Activated T-helper 9 cell treated with anti-CD3 and anti-CD28 coated beads, Interleukin-2, amount 50 U/mL, for 16 hours (primary cell): ENCODE measurements around the gene SPATA31C1.
"Not testable (repeated sequence)": the region's sequence is repeated elsewhere in the genome, so short reads cannot be mapped to it uniquely, and the experiment has no call there.

Experiments
- DNase-seq: peaks from one replicate; pipeline ENCODE4 v3.0.0-alpha.2; 2020; ENCODE audit warnings: low read depth

The SPATA31C1 gene

DNA sequence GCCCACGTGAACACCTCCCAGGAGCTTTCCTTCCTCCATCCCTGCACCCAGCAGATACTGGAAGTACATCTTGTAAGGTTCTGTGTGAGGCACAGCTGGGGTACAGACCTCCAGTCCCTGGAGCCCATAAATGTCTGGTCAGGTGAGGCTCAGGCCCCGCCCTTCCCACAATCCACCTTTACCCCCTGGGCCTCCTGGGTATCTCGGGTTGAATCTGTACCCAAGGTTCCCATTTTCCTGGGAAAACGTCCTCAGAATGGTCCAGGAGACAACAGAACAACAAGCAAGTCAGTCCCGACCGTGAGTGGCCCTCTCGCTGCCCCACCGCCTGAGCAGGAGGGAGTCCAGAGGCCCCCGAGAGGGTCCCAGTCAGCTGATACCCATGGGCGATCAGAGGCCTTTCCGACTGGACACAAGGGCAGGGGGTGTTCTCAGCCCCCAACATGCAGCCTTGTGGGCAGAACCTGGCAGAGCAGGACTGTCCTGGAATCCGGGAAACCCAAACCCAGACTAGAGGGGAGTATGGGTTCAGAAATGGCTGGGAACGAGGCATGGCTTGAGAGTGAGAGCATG, 30.7 kb upstream of the SPATA31C1 start:
- no peak for DNase-seq

- no peak for DNase-seq
Measured at GRCh38 chr9:87887661-87888480, 29.9 kb upstream of the SPATA31C1 start.

DNA sequence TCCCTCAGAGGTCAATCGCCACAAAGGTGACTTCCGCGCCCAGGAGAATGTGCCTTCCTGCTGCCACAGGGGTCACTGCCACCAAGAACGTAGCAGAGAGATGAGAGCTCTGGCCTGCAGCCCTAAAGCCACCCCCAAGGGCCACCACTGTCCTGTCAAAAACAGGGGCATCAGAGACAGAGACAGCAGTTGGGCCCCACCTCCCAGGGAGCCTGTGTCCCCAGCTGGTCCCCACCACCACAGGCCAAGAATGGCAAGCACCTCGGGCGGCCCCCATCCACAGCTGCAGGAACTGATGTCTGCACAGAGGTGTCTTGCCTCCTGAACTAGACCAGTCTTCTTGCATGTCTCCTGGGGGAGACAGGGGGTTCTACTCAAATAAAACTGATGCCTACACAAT, 29.3 kb upstream of the SPATA31C1 start:
- no peak for DNase-seq

DNA sequence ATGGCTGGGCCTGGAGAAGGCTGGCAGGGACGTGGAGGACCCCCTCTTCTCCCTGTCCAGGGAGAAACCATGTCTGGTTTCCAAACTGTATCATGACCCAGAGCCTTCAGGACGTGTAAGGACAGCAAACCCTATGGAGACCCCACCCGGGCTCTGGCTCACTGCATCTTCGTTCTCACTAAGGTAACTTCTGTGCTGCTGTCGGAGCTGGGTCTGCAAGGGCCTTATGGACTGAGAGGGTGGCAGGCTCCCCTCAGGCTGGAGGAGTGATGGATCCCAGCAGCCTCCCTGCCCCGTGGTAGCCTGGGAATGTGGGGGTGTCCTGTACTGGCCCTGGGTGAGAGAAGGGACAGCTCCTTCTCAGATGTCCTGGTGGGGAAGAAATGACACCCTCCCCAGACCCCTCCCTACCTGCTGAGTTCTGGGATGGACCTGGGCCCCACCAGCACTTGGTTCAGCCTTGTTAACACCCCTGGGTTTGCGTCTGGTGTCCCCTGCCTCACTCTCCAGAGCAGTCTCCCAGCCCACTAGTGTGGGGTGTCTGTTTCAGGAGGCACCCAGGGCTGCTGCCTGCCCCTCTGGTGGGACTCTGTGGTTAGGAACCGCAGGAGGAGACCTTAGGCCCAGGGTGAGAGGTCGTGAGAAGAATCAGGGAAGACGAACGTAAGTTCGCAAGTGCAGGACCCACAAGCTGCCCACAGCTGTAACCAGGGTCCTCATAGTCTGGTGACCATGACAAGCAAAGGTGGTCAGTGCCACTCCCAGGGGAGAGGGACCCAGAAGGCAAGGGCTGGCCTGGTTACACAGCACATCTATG, 28.5 kb upstream of the SPATA31C1 start:
- DNase-seq, result no peak

- DNase-seq, result no peak
Measured at GRCh38 chr9:87889882-87890252, 27.9 kb upstream of the SPATA31C1 start.

DNA sequence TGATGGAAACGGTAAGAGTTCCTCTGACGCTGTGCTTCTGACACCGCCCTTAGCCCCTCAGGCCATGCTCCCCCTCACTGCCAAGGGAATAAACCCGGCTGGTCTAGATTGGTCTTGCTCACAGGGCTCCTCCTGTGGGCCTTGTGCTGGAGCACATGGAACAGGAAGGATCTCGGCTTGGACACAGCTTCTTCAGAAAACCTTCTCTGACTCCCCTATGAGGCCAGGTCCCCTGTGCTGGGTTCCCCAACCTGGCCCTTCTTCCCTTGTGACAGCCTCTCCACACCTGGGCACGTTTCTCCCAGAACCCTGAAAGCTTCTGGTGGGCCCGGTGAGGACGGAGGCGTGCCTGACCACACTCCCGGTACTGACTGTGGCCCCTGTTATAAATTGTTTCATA, 26.9 kb upstream of the SPATA31C1 start:
- no peak for DNase-seq

GRCh38 chr9:87891754-87892153, 26.0 kb upstream of the SPATA31C1 start:
- no peak for DNase-seq

- DNase-seq, result no peak
Measured at GRCh38 chr9:87892956-87893355, 24.8 kb upstream of the SPATA31C1 start.

- DNase-seq, result no peak
Measured at GRCh38 chr9:87894998-87895625, 22.6 kb upstream of the SPATA31C1 start.

GRCh38 chr9:87896891-87897290, 20.9 kb upstream of the SPATA31C1 start:
- DNase-seq, result no peak

DNA sequence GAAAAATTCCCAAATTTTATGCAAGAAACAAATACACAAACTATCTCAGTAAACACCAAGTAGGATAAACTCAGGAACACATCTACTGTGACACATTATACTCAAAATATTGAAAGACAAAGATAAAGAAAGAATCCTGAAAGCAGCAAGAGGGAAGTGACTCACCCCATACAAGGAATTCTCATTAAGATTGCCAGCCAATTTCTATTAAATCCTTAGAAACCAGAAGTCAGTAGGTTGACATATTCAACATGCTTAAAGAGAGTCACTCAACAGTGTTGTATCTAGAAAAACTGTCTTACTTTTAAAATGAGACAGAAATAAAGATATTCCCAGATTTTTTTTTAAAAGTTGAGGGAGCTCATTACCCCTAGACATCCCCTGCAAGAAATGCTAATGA, 19.6 kb upstream of the SPATA31C1 start:
- DNase-seq, result no peak

GRCh38 chr9:87902371-87902770, 15.4 kb upstream of the SPATA31C1 start:
- DNase-seq, result not testable (repeated sequence)

GRCh38 chr9:87909310-87910041, 8.3 kb upstream of the SPATA31C1 start:
- no peak for DNase-seq

DNA sequence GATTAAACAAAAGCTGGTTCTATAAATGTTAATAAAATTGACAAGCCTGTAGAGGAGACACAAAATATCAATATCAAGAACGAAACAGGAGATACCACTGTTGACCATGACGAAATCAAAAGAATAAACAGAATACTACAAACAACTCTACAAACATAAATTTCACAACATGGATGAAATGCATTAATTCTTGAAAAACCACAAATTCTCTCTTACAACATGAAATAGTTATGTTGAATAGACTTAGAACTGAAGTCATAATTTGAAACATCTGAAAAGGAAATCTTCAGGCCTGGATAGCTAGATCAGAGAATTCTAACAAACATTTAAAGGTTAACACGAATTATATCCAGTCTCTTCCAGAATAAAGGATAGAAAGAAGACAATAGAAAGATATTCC, 6.9 kb upstream of the SPATA31C1 start:
- no peak for DNase-seq

GRCh38 chr9:87919013-87919412, 1.3 kb downstream of the SPATA31C1 start:
- DNase-seq, result not testable (repeated sequence)

DNA sequence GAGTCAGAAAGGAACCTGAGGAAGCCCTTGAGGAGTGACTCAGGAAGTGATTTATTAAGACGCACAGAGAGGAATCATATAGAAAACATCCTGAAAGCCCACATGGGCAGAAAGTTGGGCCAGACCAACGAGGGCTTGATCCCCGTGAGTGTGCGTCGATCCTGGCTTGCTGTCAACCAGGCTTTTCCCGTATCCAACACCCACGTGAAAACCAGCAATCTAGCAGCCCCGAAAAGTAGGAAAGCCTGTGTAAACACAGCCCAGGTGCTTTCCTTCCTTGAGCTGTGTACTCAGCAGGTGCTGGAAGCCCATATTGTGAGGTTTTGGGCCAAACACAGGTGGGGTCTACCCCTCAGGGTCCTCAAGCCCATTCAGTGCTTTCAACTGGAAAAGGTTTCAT, 3.8 kb downstream of the SPATA31C1 start:
- not testable (repeated sequence) for DNase-seq

GRCh38 chr9:87923012-87923411, 5.2 kb downstream of the SPATA31C1 start:
- DNase-seq, result not testable (repeated sequence)

- not testable (repeated sequence) for DNase-seq
Measured at GRCh38 chr9:87924851-87925250, 7.1 kb downstream of the SPATA31C1 start.

DNA sequence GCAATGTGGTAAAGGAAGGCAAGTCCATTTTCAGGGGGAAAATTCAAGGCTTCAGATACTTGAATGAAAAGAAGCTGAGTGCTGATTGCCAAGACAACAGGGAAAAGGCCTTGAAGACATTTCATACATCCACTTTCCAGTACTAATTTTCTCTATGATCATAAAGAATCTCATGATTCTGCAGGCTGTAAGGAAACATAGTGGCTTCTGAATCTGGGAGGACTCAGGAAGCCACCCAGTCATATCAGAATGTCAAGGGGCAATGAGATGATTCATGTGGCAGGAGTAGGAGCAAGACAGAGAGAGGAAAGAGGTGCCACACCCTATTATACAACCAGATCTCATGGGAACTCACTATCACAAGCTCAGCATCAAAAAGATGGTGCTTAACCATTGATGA, 11.4 kb downstream of the SPATA31C1 start:
- DNase-seq, result not testable (repeated sequence)

- DNase-seq, result not testable (repeated sequence)
Measured at GRCh38 chr9:87934444-87934843, 16.7 kb downstream of the SPATA31C1 start.

DNA sequence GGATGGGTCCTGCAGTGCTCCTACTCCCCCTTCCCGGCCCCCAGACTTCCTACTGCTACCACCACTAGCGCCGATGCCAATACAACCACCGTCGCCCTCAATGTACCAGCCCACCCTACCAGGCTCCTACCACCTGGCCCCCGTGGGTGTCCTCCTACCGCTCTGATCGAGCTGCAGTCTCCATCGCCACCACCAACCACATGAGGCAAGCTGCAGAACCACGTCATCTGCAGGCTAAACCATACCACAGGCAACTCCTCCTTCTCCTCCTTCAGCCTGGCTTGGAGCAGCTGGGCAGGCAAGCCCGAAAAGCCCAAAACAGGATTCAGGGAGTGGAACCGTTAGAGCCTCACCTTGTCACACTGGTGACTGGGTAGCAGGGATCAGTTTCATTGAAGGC, 19.6 kb downstream of the SPATA31C1 start:
- not testable (repeated sequence) for DNase-seq

- DNase-seq, result not testable (repeated sequence)
Measured at GRCh38 chr9:87937918-87938317, 20.2 kb downstream of the SPATA31C1 start.
